GM10248 (cell line): ENCODE results near the gene RRP1.
"Not testable (repeated sequence)": the region's sequence is repeated elsewhere in the genome, so short reads cannot be mapped to it uniquely, and the experiment has no call there.

Source experiments
- CTCF ChIA-PET: fragments of 300-600 bp; sonication (Branson Sonifier 250); formaldehyde crosslinking; extraction: SDS; loops from one replicate; lab custom pipeline; 2021; ENCODE audit warnings: antibody characterized with exemption; lab: Yijun Ruan, JAX
- POLR2A ChIA-PET: fragments of 350-650 bp; sonication (Branson Sonifier 250); formaldehyde crosslinking; extraction: SDS; loops from one replicate; lab custom pipeline; 2020; ENCODE audit warnings: antibody characterized with exemption; lab: Yijun Ruan, JAX
- DNase-seq: peaks from one replicate; pipeline ENCODE4 v3.0.0; 2012; ENCODE audit errors: extremely low spot score
- CTCF ChIP-seq: IDR thresholded peaks from 2 replicates; pipeline ENCODE4 v1.5.1; 2012; ENCODE audit warnings: mild to moderate bottlenecking, low read depth; ENCODE audit errors: extremely low read depth, missing control alignments, control extremely low read depth

The RRP1 gene

GRCh38 chr21:43819511-43820405, 30.4 kb downstream of the RRP1 start:
- CTCF ChIA-PET = interaction anchor here (1.6 to 2.0 kb wide), 2 partner anchors 9 to 11 kb away, joined by 5 to 6 read pairs; no protein-coding TSS in a partner anchor
- no peak for TF ChIP-seq CTCF
- no peak for DNase-seq
- POLR2A ChIA-PET = no interaction called here

- DNase-seq = no peak
- POLR2A ChIA-PET = no interaction called here
- CTCF ChIA-PET = interaction anchor here (2.0 kb wide), 1 partner anchor 10 kb away, joined by 6 read pairs; no protein-coding TSS in a partner anchor
- no peak for TF ChIP-seq CTCF
These were observed 31.1 kb downstream of the RRP1 start for GRCh38 chr21:43820466-43820865.

- POLR2A ChIA-PET, DNase-seq: not testable (repeated sequence)
- CTCF ChIA-PET = interaction anchor here (2.7 kb wide), 1 partner anchor 11 kb away, joined by 11 read pairs; no protein-coding TSS in a partner anchor
These were observed 32.8 kb downstream of the RRP1 start for GRCh38 chr21:43822166-43822565.

DNA sequence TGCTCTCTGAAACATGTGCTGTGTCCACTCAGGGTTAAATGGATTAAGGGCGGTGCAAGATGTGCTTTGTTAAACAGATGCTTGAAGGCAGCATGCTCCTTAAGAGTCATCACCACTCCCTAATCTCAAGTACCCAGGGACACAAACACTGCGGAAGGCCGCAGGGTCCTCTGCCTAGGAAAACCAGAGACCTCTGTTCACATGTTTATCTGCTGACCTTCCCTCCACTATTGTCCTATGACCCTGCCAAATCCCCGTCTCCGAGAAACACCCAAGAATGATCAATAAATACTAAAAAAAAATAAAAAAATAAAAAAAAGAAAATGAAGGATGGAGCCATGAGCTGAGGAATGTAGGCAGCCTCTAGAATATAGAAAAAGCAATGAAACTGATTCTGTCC, 33.4 kb downstream of the RRP1 start:
- POLR2A ChIA-PET, DNase-seq: not testable (repeated sequence)
- CTCF ChIA-PET = interaction anchor here (1.2 to 2.7 kb wide), 2 partner anchors 12 to 40 kb away, joined by 4 to 11 read pairs; no protein-coding TSS in a partner anchor

- no peak for TF ChIP-seq CTCF
- CTCF ChIA-PET = interaction anchor here (0.8 to 2.7 kb wide), 6 partner anchors 13 to 473 kb away, joined by 3 to 11 read pairs (median 4); no protein-coding TSS in a partner anchor
- POLR2A ChIA-PET = no interaction called here
- no peak for DNase-seq
These were observed 35.2 kb downstream of the RRP1 start for GRCh38 chr21:43824333-43825241.

DNA sequence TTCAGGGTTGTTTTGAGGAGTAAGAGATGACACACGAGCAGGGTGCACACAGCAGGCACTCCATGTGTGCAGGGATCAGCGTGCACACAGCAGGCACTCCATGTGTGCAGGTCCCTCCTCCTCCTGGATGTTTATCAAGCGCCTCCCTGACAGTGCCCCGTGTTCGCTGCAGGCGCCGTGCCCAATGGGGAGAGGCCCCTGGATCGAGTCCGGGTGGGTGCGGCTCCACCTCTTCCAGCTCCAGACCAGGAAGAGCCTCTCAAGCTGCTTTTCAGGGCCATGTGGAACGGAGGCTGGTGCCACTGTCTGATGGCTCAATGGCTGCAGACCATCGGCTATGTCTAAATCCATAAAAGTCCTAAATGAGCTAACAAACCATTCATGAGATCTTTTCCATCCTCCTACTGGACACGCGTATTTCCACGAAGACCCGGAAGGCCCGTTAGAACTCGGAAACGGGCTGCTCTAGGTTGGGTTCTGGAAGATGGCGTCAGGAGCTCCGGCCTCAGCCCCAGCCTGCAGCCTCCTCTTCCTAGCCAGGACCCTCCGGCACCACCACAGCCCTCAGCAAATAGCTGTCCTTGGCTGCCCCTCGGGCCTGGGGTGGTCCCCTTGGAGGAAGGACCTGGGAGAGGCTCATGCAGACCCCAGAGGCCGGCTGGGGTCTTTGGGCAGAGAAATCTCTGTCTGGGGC, 36.0 kb downstream of the RRP1 start:
- ChIA-PET CTCF (interaction anchor here (0.8 to 1.5 kb wide), 3 partner anchors 14 to 68 kb away, joined by 3 to 6 read pairs (median 4); no protein-coding TSS in a partner anchor), POLR2A (no interaction called here)
- DNase-seq = no peak
- no peak for TF ChIP-seq CTCF
